Activated T-helper 2 cell treated with anti-CD3 and anti-CD28 coated beads, Interferon-gamma antibody, Interleukin-2, Interleukin-4, amounts not matched to agents 10 μg/mL and 5 μg/mL and 100 μg/mL, durations not matched to agents 14 hours and 24 hours and 36 hours (primary cell): ENCODE results near the gene AR. TPM values are rescaled to one million over a fixed set of nuclear protein-coding genes. Genes with fewer than 3 reads are reported as not detected.
A peak's percentile ranks its signal among the peaks of the same experiment; 100 is the strongest.

Source experiments
- DNase-seq: peaks from one replicate; pipeline ENCODE4 v3.0.0; 2021; ENCODE audit warnings: low spot score
- H3K27ac Mint-ChIP-seq: one replicate; pipeline ENCODE4 v1.8.0; 2021; ENCODE audit warnings: mixed read lengths
- H3K27me3 Mint-ChIP-seq: one replicate; pipeline ENCODE4 v1.8.0; 2021; ENCODE audit warnings: low read depth, mixed read lengths
- H3K36me3 Mint-ChIP-seq: one replicate; pipeline ENCODE4 v1.8.0; 2021; ENCODE audit warnings: low read depth, mixed read lengths
- H3K4me1 Mint-ChIP-seq: one replicate; pipeline ENCODE4 v1.8.0; 2021; ENCODE audit warnings: low read depth, mixed read lengths
- H3K4me3 Mint-ChIP-seq: one replicate; pipeline ENCODE4 v1.8.0; 2021; ENCODE audit warnings: low read depth, mild to moderate bottlenecking, moderate library complexity, mixed read lengths
- H3K9me3 Mint-ChIP-seq: one replicate; pipeline ENCODE4 v1.8.0; 2021; ENCODE audit warnings: mixed read lengths
- intact Hi-C: fragments of 100-400 bp; cut with micrococcal nuclease; formaldehyde crosslinking; loops from one replicate; pipeline ENCODE4 v1.15.1; 2023
- total RNA-seq: library from RNA; stranded (reverse); gene quantifications from 2 replicates; pipeline ENCODE4 v1.2.3, GENCODE V29; 2022

The AR gene, protein sequence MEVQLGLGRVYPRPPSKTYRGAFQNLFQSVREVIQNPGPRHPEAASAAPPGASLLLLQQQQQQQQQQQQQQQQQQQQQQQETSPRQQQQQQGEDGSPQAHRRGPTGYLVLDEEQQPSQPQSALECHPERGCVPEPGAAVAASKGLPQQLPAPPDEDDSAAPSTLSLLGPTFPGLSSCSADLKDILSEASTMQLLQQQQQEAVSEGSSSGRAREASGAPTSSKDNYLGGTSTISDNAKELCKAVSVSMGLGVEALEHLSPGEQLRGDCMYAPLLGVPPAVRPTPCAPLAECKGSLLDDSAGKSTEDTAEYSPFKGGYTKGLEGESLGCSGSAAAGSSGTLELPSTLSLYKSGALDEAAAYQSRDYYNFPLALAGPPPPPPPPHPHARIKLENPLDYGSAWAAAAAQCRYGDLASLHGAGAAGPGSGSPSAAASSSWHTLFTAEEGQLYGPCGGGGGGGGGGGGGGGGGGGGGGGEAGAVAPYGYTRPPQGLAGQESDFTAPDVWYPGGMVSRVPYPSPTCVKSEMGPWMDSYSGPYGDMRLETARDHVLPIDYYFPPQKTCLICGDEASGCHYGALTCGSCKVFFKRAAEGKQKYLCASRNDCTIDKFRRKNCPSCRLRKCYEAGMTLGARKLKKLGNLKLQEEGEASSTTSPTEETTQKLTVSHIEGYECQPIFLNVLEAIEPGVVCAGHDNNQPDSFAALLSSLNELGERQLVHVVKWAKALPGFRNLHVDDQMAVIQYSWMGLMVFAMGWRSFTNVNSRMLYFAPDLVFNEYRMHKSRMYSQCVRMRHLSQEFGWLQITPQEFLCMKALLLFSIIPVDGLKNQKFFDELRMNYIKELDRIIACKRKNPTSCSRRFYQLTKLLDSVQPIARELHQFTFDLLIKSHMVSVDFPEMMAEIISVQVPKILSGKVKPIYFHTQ
- 0.25 and 0.28 TPM in 2 replicates for total RNA-seq

GRCh38 chrX:67543818-67544217 is at the start of gene AR:
Gene AR, plus strand, starts transcription at chrX:67544021. Its CDS starts 1,126 bp downstream, at chrX:67545147.
- H3K4me1 Mint-ChIP-seq: peaks cover 3% of the 10 kb centered on the region
- no peak within 1 kb of the TSS for H3K27ac Mint-ChIP-seq
- H3K27me3 Mint-ChIP-seq: peaks cover 26% of the 10 kb centered on the region
- intact Hi-C loops: no loop called here
- no peaks in the 10 kb centered on the region for H3K9me3 Mint-ChIP-seq
- no peak for DNase-seq
- peak within 1 kb of the TSS; percentile 17 for H3K4me3 Mint-ChIP-seq
- no peaks in the 10 kb centered on the region for H3K36me3 Mint-ChIP-seq

GRCh38 chrX:67500617-67501016 is 43.2 kb upstream of the AR start:
- H3K9me3 Mint-ChIP-seq: peaks cover 5% of the 10 kb centered on the region
- H3K27ac Mint-ChIP-seq: no peak overlapping the region

GRCh38 chrX:67503004-67503403 is 40.8 kb upstream of the AR start:
- no peak for DNase-seq
- H3K9me3 Mint-ChIP-seq: peaks cover 9% of the 10 kb centered on the region
- intact Hi-C loops: no loop called here
- no peaks in the 10 kb centered on the region for H3K4me1 Mint-ChIP-seq
- H3K4me3 Mint-ChIP-seq: no peak overlapping the region
- H3K36me3 Mint-ChIP-seq: no peaks in the 10 kb centered on the region
- no peaks in the 10 kb centered on the region for H3K27me3 Mint-ChIP-seq
- H3K27ac Mint-ChIP-seq: no peak overlapping the region

More at GRCh38 chrX:67500617-67501016, 43.2 kb upstream of the AR start:
- Mint-ChIP-seq H3K4me3 (no peak overlapping the region), H3K27me3 (no peaks in the 10 kb centered on the region), H3K36me3 (no peaks in the 10 kb centered on the region), H3K4me1 (no peaks in the 10 kb centered on the region)
- intact Hi-C loops: no loop called here
- DNase-seq: no peak

DNA sequence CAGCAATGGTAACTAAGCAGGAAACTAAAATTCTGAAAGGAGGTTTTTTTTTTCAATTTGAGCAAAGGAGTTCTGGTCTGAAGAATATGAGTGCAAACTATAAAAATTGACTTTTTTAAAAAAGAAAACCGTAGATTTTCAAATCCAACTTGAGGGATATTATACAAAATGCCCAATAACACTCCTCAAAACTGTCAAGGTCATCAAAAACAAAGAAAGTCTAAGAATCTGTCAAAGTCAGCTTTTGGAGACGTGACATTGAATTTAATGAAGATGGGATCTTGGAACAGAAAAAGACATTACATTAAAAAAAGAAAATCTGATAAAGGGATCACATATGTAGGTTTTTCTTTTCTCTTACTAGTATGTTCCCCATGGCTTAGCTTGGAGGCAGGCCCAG is 40.4 kb upstream of the AR start:
- H3K27ac Mint-ChIP-seq: no peak overlapping the region
- H3K27me3 Mint-ChIP-seq: no peaks in the 10 kb centered on the region
- H3K9me3 Mint-ChIP-seq: peaks cover 9% of the 10 kb centered on the region
- intact Hi-C loops: no loop called here
- H3K4me1 Mint-ChIP-seq: no peaks in the 10 kb centered on the region
- H3K4me3 Mint-ChIP-seq: no peak overlapping the region
- no peaks in the 10 kb centered on the region for H3K36me3 Mint-ChIP-seq
- no peak for DNase-seq

- intact Hi-C loops: no loop called here
Observed at GRCh38 chrX:67520671-67521070, 23.1 kb upstream of the AR start.

DNA sequence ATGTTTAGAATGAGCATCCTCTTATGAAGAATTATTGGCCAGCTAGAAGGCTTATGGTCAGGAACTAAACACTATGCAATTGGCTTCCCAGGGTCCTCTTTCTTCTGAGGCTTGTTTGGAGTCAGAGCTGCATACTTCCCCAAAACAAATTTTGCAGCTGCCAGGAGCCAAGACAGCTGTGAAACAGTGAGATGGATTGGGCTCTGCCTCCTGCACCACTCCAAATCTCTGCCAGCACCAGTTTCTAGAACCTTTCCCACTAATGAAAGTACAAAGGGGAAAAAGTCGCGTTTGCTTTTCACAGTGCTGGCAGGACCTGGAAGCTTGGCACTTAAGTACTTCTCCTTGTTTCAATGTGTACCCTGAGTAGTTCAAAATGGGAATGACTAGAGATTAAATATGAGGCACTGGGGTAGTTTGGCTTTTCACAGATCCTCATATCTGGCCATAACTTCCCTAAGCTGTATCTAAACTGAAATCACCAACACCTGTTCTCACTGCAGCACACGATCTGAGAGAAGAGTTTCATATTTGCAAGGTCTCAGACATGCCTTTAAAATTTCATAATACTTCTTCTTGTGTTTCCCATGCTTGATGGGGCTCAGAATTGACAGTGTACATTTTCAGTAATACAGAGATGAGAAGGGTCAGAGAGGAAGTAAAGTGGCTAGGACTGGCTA is 20.7 kb upstream of the AR start:
- Mint-ChIP-seq H3K36me3 (no peaks in the 10 kb centered on the region), H3K4me1 (no peaks in the 10 kb centered on the region), H3K4me3 (no peak overlapping the region), H3K27me3 (no peaks in the 10 kb centered on the region), H3K27ac (no peak overlapping the region), H3K9me3 (no peaks in the 10 kb centered on the region)
- no peak for DNase-seq
- intact Hi-C loops: no loop called here

More at GRCh38 chrX:67520671-67521070, 23.1 kb upstream of the AR start:
- Mint-ChIP-seq H3K36me3 (no peaks in the 10 kb centered on the region), H3K4me3 (no peak overlapping the region), H3K4me1 (no peaks in the 10 kb centered on the region), H3K27ac (no peak overlapping the region), H3K9me3 (no peaks in the 10 kb centered on the region), H3K27me3 (no peaks in the 10 kb centered on the region)
- no peak for DNase-seq

DNA sequence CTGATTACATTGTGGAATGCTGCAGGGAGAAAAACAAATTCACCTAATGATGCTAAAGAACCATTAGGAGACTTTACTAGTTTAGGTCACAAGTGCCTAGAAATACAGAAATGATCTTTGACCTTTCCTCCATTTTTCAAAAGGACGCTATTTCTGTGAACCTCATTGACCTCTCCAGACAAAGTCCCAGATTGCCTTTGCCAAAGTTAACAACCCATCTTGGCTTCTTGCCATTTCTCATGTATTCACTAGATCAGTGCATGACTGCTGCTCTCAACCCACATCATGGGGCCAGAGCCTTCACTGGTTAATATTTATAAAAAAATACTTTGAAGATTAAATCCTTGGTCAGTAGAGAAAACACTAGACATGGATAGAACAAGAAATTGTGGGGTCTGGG is 19.9 kb upstream of the AR start:
- no peaks in the 10 kb centered on the region for H3K27me3 Mint-ChIP-seq
- H3K36me3 Mint-ChIP-seq: no peaks in the 10 kb centered on the region
- H3K4me1 Mint-ChIP-seq: no peaks in the 10 kb centered on the region
- no peaks in the 10 kb centered on the region for H3K9me3 Mint-ChIP-seq
- no peak overlapping the region for H3K27ac Mint-ChIP-seq
- intact Hi-C loops: no loop called here
- DNase-seq: no peak
- H3K4me3 Mint-ChIP-seq: no peak overlapping the region

- no peaks in the 10 kb centered on the region for H3K27me3 Mint-ChIP-seq
- H3K36me3 Mint-ChIP-seq: no peaks in the 10 kb centered on the region
- H3K27ac Mint-ChIP-seq: no peak overlapping the region
- no peaks in the 10 kb centered on the region for H3K9me3 Mint-ChIP-seq
- H3K4me1 Mint-ChIP-seq: no peaks in the 10 kb centered on the region
- no peak overlapping the region for H3K4me3 Mint-ChIP-seq
- intact Hi-C loops: no loop called here
- no peak for DNase-seq
Observed at GRCh38 chrX:67524428-67524827, 19.4 kb upstream of the AR start.

DNA sequence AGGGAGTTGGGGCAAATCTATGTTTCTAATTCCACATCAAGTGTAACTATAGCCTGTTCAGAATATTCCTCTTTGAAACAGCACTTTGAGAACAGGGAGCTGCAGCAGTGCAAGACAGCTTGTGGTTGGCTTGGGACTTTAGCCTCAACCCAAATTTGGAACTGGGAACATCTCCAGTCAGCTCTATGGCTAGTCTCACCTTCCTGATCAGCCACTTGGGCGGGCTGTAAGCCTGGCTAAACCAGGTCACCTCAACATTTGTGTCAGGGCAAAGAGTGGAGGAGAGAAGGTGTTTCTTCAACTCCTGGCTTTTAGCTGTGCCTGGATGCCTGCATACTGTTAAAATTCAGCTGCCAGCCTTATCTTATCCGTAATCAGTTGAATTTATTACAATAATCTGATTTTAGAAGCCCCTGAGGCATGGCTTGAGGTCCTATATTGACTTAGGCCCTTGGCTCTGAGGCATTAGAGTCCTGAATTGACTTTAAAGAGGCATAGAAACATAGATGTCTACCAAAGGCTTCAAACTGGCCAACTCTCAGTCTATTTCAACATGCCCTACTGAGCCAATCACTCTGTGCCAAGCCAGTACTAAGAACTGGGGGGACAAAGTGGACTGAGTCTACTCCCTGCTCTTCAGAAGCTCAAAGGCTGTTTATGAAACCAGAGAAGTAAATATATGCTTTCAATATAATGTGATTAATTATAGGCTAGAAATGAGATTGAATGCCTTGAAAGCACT is 18.7 kb upstream of the AR start:
- Mint-ChIP-seq H3K9me3 (no peaks in the 10 kb centered on the region), H3K36me3 (no peaks in the 10 kb centered on the region), H3K27me3 (no peaks in the 10 kb centered on the region), H3K4me3 (no peak overlapping the region), H3K27ac (no peak overlapping the region), H3K4me1 (no peaks in the 10 kb centered on the region)
- DNase-seq: no peak
- intact Hi-C loops: no loop called here

GRCh38 chrX:67536564-67536963 is 7.3 kb upstream of the AR start:
- Mint-ChIP-seq H3K4me1 (no peaks in the 10 kb centered on the region), H3K27ac (no peak overlapping the region), H3K27me3 (no peaks in the 10 kb centered on the region), H3K36me3 (no peaks in the 10 kb centered on the region), H3K4me3 (no peak overlapping the region), H3K9me3 (no peaks in the 10 kb centered on the region)
- no peak for DNase-seq
- intact Hi-C loops: no loop called here

- H3K27me3 Mint-ChIP-seq: peaks cover 5% of the 10 kb centered on the region
- no peaks in the 10 kb centered on the region for H3K4me1 Mint-ChIP-seq
- H3K27ac Mint-ChIP-seq: no peak overlapping the region
- no peaks in the 10 kb centered on the region for H3K36me3 Mint-ChIP-seq
- intact Hi-C loops: no loop called here
- no peak for DNase-seq
- H3K4me3 Mint-ChIP-seq: no peak overlapping the region
- H3K9me3 Mint-ChIP-seq: no peaks in the 10 kb centered on the region
Observed at GRCh38 chrX:67538383-67538782, 5.4 kb upstream of the AR start.

GRCh38 chrX:67544281-67545035 is 637 bp downstream of the AR start:
- Mint-ChIP-seq H3K27me3 (peaks cover 26% of the 10 kb centered on the region), H3K36me3 (no peaks in the 10 kb centered on the region)
- intact Hi-C loops: no loop called here

More at GRCh38 chrX:67544281-67545035, 637 bp downstream of the AR start:
- DNase-seq: no peak
- Mint-ChIP-seq H3K4me3 (peak overlapping the region; percentile 17), H3K27ac (no peak overlapping the region), H3K4me1 (peaks cover 3% of the 10 kb centered on the region), H3K9me3 (no peaks in the 10 kb centered on the region)
